T-helper 2 cell treated with Interferon-gamma antibody and Interleukin-4, amounts not matched to agents 5 μg/mL and 100 μg/mL, for 36 hours (primary cell): ENCODE results near the gene IFNL2.
A peak's percentile ranks its signal among the peaks of the same experiment; 100 is the strongest.
"Not testable (repeated sequence)": the region's sequence is repeated elsewhere in the genome, so short reads cannot be mapped to it uniquely, and the experiment has no call there.

Experiments used
- DNase-seq: peaks from one replicate; pipeline ENCODE4 v3.0.0; 2021; ENCODE audit warnings: low spot score
- H3K27ac Mint-ChIP-seq: one replicate; pipeline ENCODE4 v1.8.0; 2021; ENCODE audit warnings: mild to moderate bottlenecking, mixed read lengths
- H3K27me3 Mint-ChIP-seq: one replicate; pipeline ENCODE4 v1.8.0; 2021; ENCODE audit warnings: low read depth, mixed read lengths
- H3K36me3 Mint-ChIP-seq: one replicate; pipeline ENCODE4 v1.8.0; 2021; ENCODE audit warnings: low read depth, mixed read lengths
- H3K4me1 Mint-ChIP-seq: one replicate; pipeline ENCODE4 v1.8.0; 2021; ENCODE audit warnings: low read depth, mixed read lengths
- H3K4me3 Mint-ChIP-seq: one replicate; pipeline ENCODE4 v1.8.0; 2022; ENCODE audit warnings: mild to moderate bottlenecking, moderate library complexity, mixed read lengths
- H3K9me3 Mint-ChIP-seq: one replicate; pipeline ENCODE4 v1.8.0; 2021; ENCODE audit warnings: mixed read lengths

Gene IFNL2

DNA sequence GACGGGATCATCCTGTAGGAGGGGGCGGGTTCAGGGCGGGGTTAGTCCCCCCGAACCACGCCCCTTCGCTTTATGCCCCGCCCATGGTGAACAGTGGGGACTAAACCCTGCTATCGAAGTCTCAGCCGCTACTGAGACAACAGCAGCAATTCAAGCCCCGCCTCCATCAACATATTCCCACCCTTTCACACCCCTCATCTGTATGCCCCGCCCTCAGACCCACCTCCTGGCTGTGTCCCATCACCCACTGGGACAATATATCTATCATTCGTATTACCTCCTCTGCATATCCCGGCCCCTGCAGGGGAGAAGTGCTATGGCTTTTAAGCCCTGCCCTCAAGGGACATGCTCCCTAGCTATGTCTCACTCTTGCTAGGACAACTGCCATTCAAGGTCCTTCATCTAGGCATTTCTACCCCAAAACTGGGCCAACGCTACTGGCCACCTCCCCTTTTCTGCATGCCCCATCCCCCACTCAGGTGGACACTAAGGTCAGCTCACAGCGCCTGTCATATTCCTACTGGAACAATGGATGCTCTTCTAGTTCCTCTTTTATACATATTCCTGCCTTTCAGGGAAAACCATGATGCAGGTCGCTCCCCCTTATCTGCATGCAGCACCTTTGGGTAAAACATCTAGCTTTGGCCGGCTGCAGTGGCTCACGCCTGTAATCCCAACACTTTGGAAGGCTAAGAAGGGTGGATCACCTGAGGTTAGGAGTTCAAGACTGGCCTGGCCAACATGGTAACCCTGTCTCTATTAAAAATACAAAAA lies 40.5 kb downstream of the IFNL2 start:
- Mint-ChIP-seq H3K27me3 (no peaks in the 10 kb centered on the region), H3K4me3 (no peak overlapping the region), H3K9me3 (no peaks in the 10 kb centered on the region), H3K36me3 (peaks cover 27% of the 10 kb centered on the region), H3K4me1 (peaks cover 5% of the 10 kb centered on the region), H3K27ac (no peak overlapping the region)
- DNase-seq: no peak

DNA sequence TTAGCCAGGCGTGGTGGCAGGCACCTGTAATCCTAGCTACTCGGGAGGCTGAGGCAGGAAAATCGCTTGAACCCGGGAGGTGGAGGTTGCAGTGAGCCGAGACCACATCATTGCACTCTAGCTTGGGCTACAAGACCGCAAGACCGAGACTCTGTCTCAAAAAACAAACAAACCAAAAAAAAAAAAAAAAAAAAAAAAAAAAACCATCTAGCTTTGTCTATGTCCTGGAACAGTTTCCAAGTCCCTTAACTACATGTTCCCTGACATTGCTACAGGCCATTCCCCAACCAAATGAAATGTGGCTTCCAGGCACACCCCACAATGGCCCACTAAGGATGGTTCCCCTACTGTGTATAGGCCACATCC lies 41.1 kb downstream of the IFNL2 start:
- H3K9me3 Mint-ChIP-seq, H3K27me3 Mint-ChIP-seq, H3K27ac Mint-ChIP-seq, H3K4me1 Mint-ChIP-seq, DNase-seq, H3K4me3 Mint-ChIP-seq: not testable (repeated sequence)
- H3K36me3 Mint-ChIP-seq: peaks cover 27% of the 10 kb centered on the region

DNA sequence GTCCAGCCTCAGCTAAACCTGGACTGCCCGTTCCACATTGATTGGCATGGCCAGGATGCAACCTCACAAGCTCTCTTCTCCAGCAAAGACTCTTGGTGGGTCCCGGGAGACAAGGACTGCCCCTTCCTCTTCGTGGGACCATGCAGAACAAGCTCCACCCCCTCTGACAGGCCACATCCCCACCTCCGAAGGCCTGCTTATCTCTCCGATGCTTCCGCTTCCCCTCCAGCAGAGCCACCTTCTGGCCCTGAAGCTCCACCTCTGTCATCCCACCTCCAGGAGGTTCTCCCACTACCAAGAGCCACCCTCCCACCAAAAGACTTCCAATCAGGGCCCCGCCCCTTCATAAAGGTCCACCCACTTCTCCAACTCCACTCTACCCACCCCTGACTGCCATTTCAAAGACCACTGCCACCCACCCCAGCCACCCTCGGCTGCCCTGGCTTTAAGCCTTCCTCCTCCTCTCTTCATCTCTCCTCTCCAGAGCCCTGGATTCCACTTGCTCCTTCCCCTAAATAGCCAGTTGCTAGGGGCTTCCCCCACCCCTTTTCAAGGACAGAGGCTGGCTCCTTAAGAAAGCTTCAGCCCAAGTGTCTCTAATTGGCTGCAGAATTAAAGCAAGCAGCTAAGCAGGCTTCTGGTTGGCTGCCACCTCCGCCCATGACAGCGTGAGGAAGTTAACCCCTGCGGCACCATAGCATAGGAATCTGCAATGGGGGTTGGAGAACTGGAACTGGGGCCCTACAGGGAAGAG lies 42.5 kb downstream of the IFNL2 start:
- Mint-ChIP-seq H3K27ac (no peak overlapping the region), H3K4me1 (peaks cover 5% of the 10 kb centered on the region), H3K27me3 (no peaks in the 10 kb centered on the region), H3K4me3 (no peak overlapping the region), H3K9me3 (no peaks in the 10 kb centered on the region), H3K36me3 (peaks cover 28% of the 10 kb centered on the region)
- no peak for DNase-seq

DNA sequence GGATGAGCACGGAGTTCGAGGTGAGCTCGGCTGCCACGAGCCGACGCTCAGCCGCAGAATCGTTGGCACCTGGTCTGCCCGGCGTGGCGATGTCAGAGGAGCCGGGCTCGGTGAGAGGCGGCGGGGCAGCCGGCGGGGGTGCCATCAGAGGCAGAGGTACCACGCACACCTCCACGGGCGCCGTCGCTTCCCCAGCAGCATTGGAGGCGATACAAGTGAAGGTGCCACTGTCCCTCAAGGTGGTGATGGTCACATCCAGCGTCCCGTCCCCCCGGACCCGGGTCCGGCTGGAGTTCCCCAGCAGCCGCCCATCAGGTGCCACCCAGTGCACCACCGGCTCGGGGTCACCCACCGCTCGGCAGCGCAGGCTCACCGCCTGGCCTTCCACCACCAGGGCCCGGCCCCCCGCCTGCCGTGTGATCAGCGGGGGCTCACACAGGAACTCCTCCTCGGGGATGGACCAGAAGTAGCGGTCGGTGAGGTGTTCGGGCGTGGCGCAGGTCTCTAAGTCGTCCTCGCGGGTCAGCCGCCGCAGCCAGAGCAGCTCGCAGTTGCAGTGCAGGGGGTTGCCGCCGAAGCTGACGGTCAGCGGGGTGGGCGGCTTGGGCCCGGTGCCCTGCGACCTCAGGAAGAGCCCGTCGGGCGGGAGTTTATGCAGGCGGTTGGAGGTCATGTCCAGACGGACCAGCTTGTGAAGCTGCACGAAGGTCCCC lies 46.0 kb downstream of the IFNL2 start:
- no peaks in the 10 kb centered on the region for H3K27me3 Mint-ChIP-seq
- no peaks in the 10 kb centered on the region for H3K9me3 Mint-ChIP-seq
- no peak overlapping the region for H3K27ac Mint-ChIP-seq
- peaks cover 6% of the 10 kb centered on the region for H3K4me1 Mint-ChIP-seq
- H3K36me3 Mint-ChIP-seq: peaks cover 19% of the 10 kb centered on the region
- no peak overlapping the region for H3K4me3 Mint-ChIP-seq
- DNase-seq: no peak

DNA sequence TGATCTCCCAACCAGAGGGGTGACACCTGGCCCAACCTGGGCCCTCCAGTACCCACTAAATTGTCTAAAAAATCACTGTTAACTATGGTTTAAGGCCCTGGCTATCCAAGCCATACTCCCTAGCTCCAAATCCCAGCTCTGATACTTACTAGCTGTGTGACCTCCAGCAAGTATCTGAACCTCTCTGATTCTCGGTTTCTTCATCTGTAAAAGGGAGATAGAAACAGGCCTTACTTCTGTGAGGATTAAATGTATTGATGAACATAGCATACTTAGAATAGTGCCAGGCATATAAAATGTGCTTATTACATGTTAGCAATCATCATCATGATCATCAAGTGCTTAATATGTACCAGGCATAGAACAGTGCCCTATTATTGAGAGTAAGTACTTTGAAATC lies 47.7 kb downstream of the IFNL2 start:
- H3K9me3 Mint-ChIP-seq: no peaks in the 10 kb centered on the region
- no peak overlapping the region for H3K4me3 Mint-ChIP-seq
- no peak overlapping the region for H3K27ac Mint-ChIP-seq
- H3K36me3 Mint-ChIP-seq: peaks cover 13% of the 10 kb centered on the region
- peaks cover 5% of the 10 kb centered on the region for H3K4me1 Mint-ChIP-seq
- DNase-seq: no peak
- peaks cover 2% of the 10 kb centered on the region for H3K27me3 Mint-ChIP-seq

DNA sequence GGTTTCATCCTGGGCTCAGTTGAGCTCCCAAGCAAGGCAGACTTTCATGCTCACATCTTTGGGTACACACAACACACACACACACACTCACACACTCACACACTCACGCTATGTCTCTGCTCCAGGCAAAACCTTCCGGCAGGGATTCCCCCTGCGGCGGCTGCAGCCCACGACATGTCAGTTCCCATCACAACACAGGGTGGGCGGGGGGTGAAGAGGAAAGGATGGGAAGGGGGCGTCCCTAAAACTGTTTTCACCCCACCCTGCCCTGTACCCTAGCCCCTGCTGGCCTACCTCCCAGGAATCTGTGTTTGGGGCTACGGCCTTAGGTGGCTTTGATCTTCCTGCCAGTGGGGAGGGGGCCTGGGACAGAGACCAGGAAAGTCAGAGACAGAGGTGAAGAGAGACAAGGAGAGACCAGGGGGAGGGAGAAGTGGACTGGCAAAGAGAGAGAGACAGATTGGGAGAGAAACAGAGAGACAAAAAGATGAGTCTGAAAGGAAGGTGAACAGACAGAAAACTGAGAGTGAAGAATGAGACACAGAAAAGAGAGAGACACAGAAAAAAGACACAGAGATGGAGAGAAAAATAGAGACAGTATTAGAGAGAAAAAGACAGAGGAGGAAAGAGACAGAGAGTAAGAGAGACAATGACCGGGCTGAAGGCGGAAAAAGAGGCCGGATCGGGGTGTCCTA lies 48.6 kb downstream of the IFNL2 start:
- H3K9me3 Mint-ChIP-seq: no peaks in the 10 kb centered on the region
- no peak overlapping the region for H3K27ac Mint-ChIP-seq
- DNase-seq: no peak
- H3K4me1 Mint-ChIP-seq: peaks cover 12% of the 10 kb centered on the region
- H3K27me3 Mint-ChIP-seq: peaks cover 7% of the 10 kb centered on the region
- H3K4me3 Mint-ChIP-seq: no peak overlapping the region
- peaks cover 10% of the 10 kb centered on the region for H3K36me3 Mint-ChIP-seq

DNA sequence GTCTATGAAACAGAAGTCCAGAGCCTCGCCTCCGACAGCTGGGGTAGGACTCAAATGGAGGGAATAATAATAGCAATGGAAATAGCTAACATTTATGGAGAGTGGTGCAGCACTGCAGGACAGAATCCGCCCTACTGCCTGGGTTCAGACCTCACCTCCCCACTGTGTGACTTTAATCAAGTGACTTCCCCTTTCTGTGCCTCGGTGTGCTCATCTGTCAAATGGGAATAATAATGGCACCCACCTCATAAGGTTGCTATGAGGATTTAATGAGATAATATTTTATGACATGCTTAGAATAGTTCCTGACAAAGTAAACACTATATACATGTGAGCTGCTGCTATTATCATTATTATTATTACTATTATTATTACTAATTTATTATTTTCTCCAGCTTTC lies 49.3 kb downstream of the IFNL2 start:
- peaks cover 7% of the 10 kb centered on the region for H3K27me3 Mint-ChIP-seq
- no peak for DNase-seq
- no peak overlapping the region for H3K4me3 Mint-ChIP-seq
- no peaks in the 10 kb centered on the region for H3K9me3 Mint-ChIP-seq
- peaks cover 10% of the 10 kb centered on the region for H3K36me3 Mint-ChIP-seq
- peaks cover 14% of the 10 kb centered on the region for H3K4me1 Mint-ChIP-seq
- no peak overlapping the region for H3K27ac Mint-ChIP-seq

DNA sequence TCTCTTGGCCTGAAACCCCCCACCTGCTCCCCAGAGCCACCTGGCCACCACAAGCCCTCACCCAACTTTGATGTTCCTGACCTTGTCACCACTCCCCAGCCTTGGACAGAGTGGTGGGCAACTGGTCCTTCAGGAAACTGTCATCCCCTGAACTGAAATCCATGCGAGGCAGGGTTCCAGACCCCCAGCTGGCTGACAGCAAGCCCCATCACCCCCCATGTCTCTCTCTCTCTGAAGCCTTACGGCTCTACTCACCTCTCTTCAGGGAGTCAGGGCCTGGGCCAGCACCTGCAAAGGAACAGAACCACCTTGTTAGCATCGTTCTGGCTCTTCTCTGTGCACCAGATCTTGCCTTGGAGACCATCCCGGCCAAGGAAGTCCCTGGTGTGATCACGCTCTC lies 49.9 kb downstream of the IFNL2 start:
- Mint-ChIP-seq H3K4me1 (peaks cover 15% of the 10 kb centered on the region), H3K27ac (no peak overlapping the region), H3K4me3 (no peak overlapping the region), H3K9me3 (no peaks in the 10 kb centered on the region), H3K36me3 (peaks cover 7% of the 10 kb centered on the region), H3K27me3 (peaks cover 7% of the 10 kb centered on the region)
- DNase-seq: no peak

DNA sequence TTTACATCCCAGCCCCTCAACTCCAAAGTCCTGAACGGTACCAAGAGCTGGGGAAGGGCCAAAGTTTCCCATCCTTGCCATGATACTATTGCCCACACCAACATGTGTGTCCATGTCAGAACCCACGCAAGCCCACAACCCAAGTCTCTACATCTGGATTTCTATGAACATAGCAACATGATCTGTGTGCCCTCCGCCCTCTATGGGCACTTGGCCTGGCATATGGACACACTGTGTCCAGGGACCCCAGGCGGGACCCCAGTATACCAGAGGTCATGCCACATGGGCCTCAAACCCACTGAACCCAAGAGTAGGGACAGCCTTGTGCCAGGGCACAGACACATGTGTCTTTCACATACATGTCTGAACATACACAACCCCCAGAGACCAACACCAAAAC lies 50.5 kb downstream of the IFNL2 start:
- Mint-ChIP-seq H3K27ac (no peak overlapping the region), H3K4me1 (peaks cover 16% of the 10 kb centered on the region), H3K4me3 (peak overlapping the region; percentile 70), H3K27me3 (peaks cover 7% of the 10 kb centered on the region), H3K9me3 (no peaks in the 10 kb centered on the region), H3K36me3 (peaks cover 3% of the 10 kb centered on the region)
- DNase-seq: no peak

DNA sequence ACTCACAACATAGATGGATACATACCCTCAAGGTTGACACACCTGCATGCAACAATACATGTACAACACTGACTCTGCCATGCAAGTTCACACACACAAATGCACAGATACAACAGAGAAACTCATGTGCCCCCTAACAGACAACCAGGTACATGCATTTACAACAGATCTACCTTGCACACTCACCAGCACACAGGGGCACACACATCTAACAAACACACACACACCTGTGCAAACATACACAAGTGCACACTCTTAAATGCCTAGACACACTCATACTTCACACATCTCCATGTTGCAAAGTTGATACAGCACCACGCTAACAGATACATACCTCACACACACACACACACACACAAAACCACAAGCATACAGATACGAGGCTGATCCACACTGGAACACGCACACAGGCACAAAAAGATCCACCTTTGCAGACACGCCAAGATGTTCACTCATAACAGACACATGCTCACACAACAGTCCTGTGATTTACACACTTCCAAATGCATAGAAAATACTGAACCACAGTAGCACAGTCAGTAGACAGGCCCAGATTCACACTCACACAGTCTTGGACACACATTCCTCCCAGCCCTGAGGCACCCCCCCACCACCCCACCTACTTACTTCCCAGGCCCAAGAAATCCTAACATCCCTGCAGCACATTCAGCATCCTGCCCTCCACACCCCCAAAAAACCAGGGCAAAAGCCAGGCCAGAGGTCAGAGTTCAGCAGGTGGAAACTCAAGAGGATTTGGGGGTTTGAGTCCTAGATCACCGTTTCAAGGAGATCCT lies 51.1 kb downstream of the IFNL2 start:
- no peak for DNase-seq
- H3K4me1 Mint-ChIP-seq: peaks cover 16% of the 10 kb centered on the region
- H3K36me3 Mint-ChIP-seq: peaks cover 3% of the 10 kb centered on the region
- H3K27me3 Mint-ChIP-seq: peaks cover 7% of the 10 kb centered on the region
- no peak overlapping the region for H3K27ac Mint-ChIP-seq
- peak overlapping the region; percentile 70 for H3K4me3 Mint-ChIP-seq
- H3K9me3 Mint-ChIP-seq: no peaks in the 10 kb centered on the region
